SK-N-SH treated with all-trans-retinoic acid at 6 μM for 48 hours (cell line): Measurements from ENCODE around the gene TATDN3.

Experiments
- BACH2 ChIP-seq: fragments of 250-450 bp; sonication (Bioruptor Pico); IDR thresholded peaks from 2 replicates; pipeline ENCODE4 v1.9.0; 2021; ENCODE audit warnings: mild to moderate bottlenecking, borderline replicate concordance
- OSR1 ChIP-seq: fragments of 250-450 bp; sonication (Bioruptor Pico); IDR thresholded peaks from 2 replicates; pipeline ENCODE4 v1.8.0; 2022; ENCODE audit warnings: moderate library complexity, mild to moderate bottlenecking, inconsistent platforms
- POU6F1 ChIP-seq: fragments of 250-450 bp; sonication (Bioruptor Pico); IDR thresholded peaks from 2 replicates; pipeline ENCODE4 v1.8.0; 2021; ENCODE audit warnings: low read depth, mild to moderate bottlenecking, moderate library complexity, borderline replicate concordance
- PPARA ChIP-seq: fragments of 250-450 bp; sonication (Bioruptor Pico); IDR thresholded peaks from 2 replicates; pipeline ENCODE4 v1.5.0; 2020; ENCODE audit warnings: mild to moderate bottlenecking, borderline replicate concordance
- ZFP30 ChIP-seq: fragments of 450-650 bp; formaldehyde crosslinking; IDR thresholded peaks from 2 replicates; pipeline ENCODE4 v1.5.0; 2022; ENCODE audit warnings: mild to moderate bottlenecking, moderate library complexity
- TF ChIP-seq, protein P1 (sequence below): fragments of 250-450 bp; sonication (Bioruptor Pico); IDR thresholded peaks from 2 replicates; pipeline ENCODE4 v1.5.1; 2021; ENCODE audit warnings: mild to moderate bottlenecking, moderate library complexity
- TF ChIP-seq, protein P2 (sequence below): fragments of 250-450 bp; sonication (Bioruptor Pico); IDR thresholded peaks from 2 replicates; pipeline ENCODE4 v1.8.0; 2020; ENCODE audit warnings: mild to moderate bottlenecking, moderate library complexity, borderline replicate concordance

- no peak for TF ChIP-seq BACH2 (CRISPR knock-in tag)
- TF ChIP-seq, protein P1, sequence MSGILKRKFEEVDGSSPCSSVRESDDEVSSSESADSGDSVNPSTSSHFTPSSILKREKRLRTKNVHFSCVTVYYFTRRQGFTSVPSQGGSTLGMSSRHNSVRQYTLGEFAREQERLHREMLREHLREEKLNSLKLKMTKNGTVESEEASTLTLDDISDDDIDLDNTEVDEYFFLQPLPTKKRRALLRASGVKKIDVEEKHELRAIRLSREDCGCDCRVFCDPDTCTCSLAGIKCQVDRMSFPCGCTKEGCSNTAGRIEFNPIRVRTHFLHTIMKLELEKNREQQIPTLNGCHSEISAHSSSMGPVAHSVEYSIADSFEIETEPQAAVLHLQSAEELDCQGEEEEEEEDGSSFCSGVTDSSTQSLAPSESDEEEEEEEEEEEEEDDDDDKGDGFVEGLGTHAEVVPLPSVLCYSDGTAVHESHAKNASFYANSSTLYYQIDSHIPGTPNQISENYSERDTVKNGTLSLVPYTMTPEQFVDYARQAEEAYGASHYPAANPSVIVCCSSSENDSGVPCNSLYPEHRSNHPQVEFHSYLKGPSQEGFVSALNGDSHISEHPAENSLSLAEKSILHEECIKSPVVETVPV (CRISPR knock-in tag) = no peak
- no peak for TF ChIP-seq ZFP30
- no peak for TF ChIP-seq PPARA
- TF ChIP-seq, protein P2, sequence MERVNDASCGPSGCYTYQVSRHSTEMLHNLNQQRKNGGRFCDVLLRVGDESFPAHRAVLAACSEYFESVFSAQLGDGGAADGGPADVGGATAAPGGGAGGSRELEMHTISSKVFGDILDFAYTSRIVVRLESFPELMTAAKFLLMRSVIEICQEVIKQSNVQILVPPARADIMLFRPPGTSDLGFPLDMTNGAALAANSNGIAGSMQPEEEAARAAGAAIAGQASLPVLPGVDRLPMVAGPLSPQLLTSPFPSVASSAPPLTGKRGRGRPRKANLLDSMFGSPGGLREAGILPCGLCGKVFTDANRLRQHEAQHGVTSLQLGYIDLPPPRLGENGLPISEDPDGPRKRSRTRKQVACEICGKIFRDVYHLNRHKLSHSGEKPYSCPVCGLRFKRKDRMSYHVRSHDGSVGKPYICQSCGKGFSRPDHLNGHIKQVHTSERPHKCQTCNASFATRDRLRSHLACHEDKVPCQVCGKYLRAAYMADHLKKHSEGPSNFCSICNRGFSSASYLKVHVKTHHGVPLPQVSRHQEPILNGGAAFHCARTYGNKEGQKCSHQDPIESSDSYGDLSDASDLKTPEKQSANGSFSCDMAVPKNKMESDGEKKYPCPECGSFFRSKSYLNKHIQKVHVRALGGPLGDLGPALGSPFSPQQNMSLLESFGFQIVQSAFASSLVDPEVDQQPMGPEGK = no peak
- no peak for TF ChIP-seq POU6F1 (CRISPR knock-in tag)
- no peak for TF ChIP-seq OSR1 (CRISPR knock-in tag)
These were observed 36.7 kb downstream of the TATDN3 start for GRCh38 chr1:212828395-212828794.
